Endodermal cell (in vitro differentiated cells): ENCODE measurements around the gene CHCHD3. TPM values are rescaled to one million over a fixed set of nuclear protein-coding genes. Genes with fewer than 3 reads are reported as not detected.

Experiments used
- DNase-seq: peaks from one replicate; pipeline ENCODE4 v3.0.0-alpha.2; 2017
- H3K27ac ChIP-seq: 2 replicates; pipeline ENCODE4 v1.5.1; 2013; ENCODE audit warnings: mild to moderate bottlenecking, low read depth, low read length, moderate library complexity
- H3K27me3 ChIP-seq: 2 replicates; pipeline ENCODE4 v1.6.1; 2013; ENCODE audit warnings: mild to moderate bottlenecking, low read length, moderate library complexity; ENCODE audit not compliant: insufficient read depth, control insufficient read depth, poor library complexity, severe bottlenecking
- H3K36me3 ChIP-seq: 2 replicates; pipeline ENCODE4 v1.7.0; 2013; ENCODE audit warnings: mild to moderate bottlenecking, low read length, moderate library complexity; ENCODE audit not compliant: control insufficient read depth, insufficient read depth
- H3K4me1 ChIP-seq: one replicate; pipeline ENCODE4 v1.7.0; 2013; ENCODE audit warnings: low read length; ENCODE audit not compliant: control insufficient read depth, insufficient read depth
- H3K4me3 ChIP-seq: 2 replicates; pipeline ENCODE4 v1.5.1; 2013; ENCODE audit warnings: mild to moderate bottlenecking, low read length, moderate library complexity
- H3K9ac ChIP-seq: 2 replicates; pipeline ENCODE4 v1.6.1; 2013; ENCODE audit warnings: mild to moderate bottlenecking, low read length, moderate library complexity; ENCODE audit not compliant: poor library complexity, severe bottlenecking; ENCODE audit errors: extremely low read depth
- H3K9me3 ChIP-seq: 2 replicates; pipeline ENCODE4 v1.6.1; 2013; ENCODE audit warnings: mild to moderate bottlenecking, low read length, moderate library complexity; ENCODE audit not compliant: control insufficient read depth
- H3K27ac Mint-ChIP-seq: 2 replicates; pipeline ENCODE4 v1.8.0; 2020; ENCODE audit warnings: mixed read lengths
- H3K27me3 Mint-ChIP-seq: 2 replicates; pipeline ENCODE4 v1.8.0; 2021; ENCODE audit warnings: mild to moderate bottlenecking, mixed read lengths; ENCODE audit not compliant: insufficient read depth
- H3K36me3 Mint-ChIP-seq: 2 replicates; pipeline ENCODE4 v1.8.0; 2020; ENCODE audit warnings: low read depth, mixed read lengths
- H3K4me1 Mint-ChIP-seq: 2 replicates; pipeline ENCODE4 v1.8.0; 2020; ENCODE audit warnings: mixed read lengths
- H3K4me3 Mint-ChIP-seq: 2 replicates; pipeline ENCODE4 v1.8.0; 2020; ENCODE audit warnings: mild to moderate bottlenecking, moderate library complexity, mixed read lengths
- H3K9me3 Mint-ChIP-seq: 2 replicates; pipeline ENCODE4 v1.8.0; 2020; ENCODE audit warnings: mild to moderate bottlenecking, mixed read lengths
- WGBS, 2 experiments: methylation state at CpG; one replicate each; pipeline versions ENCODE4 v1.1.5 to v1.1.7; 2013; ENCODE audit warnings: missing lambda C conversion rate in 2 of 2, mixed read lengths in 1 of 2; ENCODE audit not compliant: insufficient coverage in 1 of 2, insufficient read length in 1 of 2; 5-methylcytosine and 5-hydroxymethylcytosine counted together
- total RNA-seq, 2 donors: library from RNA; stranded (reverse); fragmentation: NEBNext Ultra II Directional in 1 of 2; extraction: Animal tissue kit (Norgen Biotek cat#: 25700) in 1 of 2; gene quantifications; 2 replicates in 1 of 2; 3 replicates in 1 of 2; pipeline ENCODE4 v1.2.1, GENCODE V29; 2021
- TF ChIP-seq, protein P1 (sequence below): fragments of 200-600 bp; sonication (generic); conservative IDR thresholded peaks from 2 replicates; pipeline ENCODE4 v1.5.0; 2021; ENCODE audit warnings: antibody characterized with exemption, mild to moderate bottlenecking

Gene CHCHD3
- total RNA-seq, 2 donors from 2014 or later, result 70.4 to 75.2 TPM

DNA sequence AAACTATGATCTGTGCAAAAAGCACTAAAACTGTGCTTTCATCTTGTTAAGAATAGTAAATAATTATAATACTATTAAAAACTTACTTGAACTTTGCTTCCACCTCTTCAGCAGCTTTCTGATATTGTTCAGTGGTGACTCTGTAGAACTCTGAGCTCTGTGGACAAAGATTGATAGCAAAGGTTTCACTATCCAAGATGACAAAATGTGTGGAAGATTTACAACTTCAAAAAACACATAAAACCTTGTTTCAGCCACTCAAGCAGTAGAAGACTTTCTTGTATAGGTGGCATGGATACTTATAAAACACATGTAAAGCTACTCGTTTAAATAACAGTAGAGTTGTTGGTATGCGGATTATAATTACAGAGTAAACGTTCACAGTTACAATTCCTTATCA, 243.6 kb downstream of the CHCHD3 start:
- Mint-ChIP-seq H3K36me3 (peaks cover 27% of the 10 kb centered on the region), H3K4me1 (peaks cover 13% of the 10 kb centered on the region), H3K27ac (no peak overlapping the region), H3K4me3 (no peak overlapping the region), H3K9me3 (peaks cover 4% of the 10 kb centered on the region), H3K27me3 (no peaks in the 10 kb centered on the region)
- Histone ChIP-seq H3K4me3 (no peak overlapping the region), H3K4me1 (peaks cover 6% of the 10 kb centered on the region), H3K27ac (no peak overlapping the region), H3K27me3 (no peaks in the 10 kb centered on the region), H3K9ac (no peak overlapping the region), H3K9me3 (no peaks in the 10 kb centered on the region), H3K36me3 (peaks cover 4% of the 10 kb centered on the region)
- no peak for DNase-seq
- TF ChIP-seq, protein P1, sequence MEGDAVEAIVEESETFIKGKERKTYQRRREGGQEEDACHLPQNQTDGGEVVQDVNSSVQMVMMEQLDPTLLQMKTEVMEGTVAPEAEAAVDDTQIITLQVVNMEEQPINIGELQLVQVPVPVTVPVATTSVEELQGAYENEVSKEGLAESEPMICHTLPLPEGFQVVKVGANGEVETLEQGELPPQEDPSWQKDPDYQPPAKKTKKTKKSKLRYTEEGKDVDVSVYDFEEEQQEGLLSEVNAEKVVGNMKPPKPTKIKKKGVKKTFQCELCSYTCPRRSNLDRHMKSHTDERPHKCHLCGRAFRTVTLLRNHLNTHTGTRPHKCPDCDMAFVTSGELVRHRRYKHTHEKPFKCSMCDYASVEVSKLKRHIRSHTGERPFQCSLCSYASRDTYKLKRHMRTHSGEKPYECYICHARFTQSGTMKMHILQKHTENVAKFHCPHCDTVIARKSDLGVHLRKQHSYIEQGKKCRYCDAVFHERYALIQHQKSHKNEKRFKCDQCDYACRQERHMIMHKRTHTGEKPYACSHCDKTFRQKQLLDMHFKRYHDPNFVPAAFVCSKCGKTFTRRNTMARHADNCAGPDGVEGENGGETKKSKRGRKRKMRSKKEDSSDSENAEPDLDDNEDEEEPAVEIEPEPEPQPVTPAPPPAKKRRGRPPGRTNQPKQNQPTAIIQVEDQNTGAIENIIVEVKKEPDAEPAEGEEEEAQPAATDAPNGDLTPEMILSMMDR, result no peak
- WGBS, 2 experiments, result 84 to 100% methylated on average over 1 to 3 of the region's 3 CpGs

DNA sequence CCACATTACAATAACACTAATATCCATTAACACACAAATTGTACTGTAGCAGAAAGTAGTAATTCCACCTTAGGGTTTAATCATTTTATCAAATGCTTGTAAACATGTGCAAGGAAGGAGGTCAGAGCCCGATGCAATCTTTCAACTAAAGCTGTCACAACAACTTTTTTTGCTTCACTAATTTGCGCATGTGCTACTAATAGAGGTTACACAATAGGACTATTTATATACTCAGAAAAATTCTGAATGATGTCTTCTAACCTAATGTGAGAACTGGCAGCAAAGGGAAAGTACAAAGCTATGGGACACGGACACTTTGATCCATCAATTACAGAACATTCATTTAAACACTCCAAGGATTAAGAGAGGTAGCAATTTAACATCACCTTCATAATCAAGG, 244.4 kb downstream of the CHCHD3 start:
- Histone ChIP-seq H3K9me3 (no peaks in the 10 kb centered on the region), H3K9ac (no peak overlapping the region), H3K27me3 (no peaks in the 10 kb centered on the region), H3K27ac (no peak overlapping the region), H3K4me3 (no peak overlapping the region), H3K36me3 (peaks cover 4% of the 10 kb centered on the region), H3K4me1 (peaks cover 6% of the 10 kb centered on the region)
- TF ChIP-seq, protein P1, result no peak
- Mint-ChIP-seq H3K36me3 (peaks cover 27% of the 10 kb centered on the region), H3K9me3 (peaks cover 4% of the 10 kb centered on the region), H3K4me1 (peaks cover 13% of the 10 kb centered on the region), H3K4me3 (no peak overlapping the region), H3K27me3 (no peaks in the 10 kb centered on the region), H3K27ac (no peak overlapping the region)
- DNase-seq, result no peak
- 87% methylated on average over 3 of the region's 3 CpGs; no CpG with 5 or more reads in 1 of the 2 experiments for WGBS, 2 experiments

DNA sequence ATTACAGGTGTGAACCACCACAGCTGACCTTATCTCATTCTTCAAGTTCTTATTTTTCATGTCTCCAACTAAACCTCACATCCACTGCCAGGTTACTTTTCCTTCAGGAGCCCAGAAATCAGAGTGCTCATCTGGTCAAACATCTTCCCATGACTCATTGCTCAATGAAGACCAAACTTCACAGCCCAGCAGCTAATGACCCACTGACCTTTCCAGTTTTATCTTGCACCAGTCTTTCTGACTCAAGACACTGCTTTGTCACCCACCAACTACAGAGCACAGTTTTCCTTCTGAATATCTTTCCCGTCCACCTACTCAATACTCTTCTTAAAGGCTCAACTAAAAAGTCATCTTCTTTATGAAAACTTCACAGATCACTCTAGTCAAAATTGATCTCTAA, 245.1 kb downstream of the CHCHD3 start:
- Histone ChIP-seq H3K9me3 (no peaks in the 10 kb centered on the region), H3K4me1 (peaks cover 6% of the 10 kb centered on the region), H3K36me3 (peaks cover 4% of the 10 kb centered on the region), H3K27me3 (no peaks in the 10 kb centered on the region), H3K27ac (no peak overlapping the region), H3K9ac (no peak overlapping the region), H3K4me3 (no peak overlapping the region)
- 91% methylated on average over 1 of the region's 1 CpG; no CpG with 5 or more reads in 1 of the 2 experiments for WGBS, 2 experiments
- H3K4me3 Mint-ChIP-seq, result no peak overlapping the region
- no peak for DNase-seq
- H3K4me1 Mint-ChIP-seq, result peaks cover 13% of the 10 kb centered on the region
- H3K9me3 Mint-ChIP-seq, result peaks cover 4% of the 10 kb centered on the region
- H3K27ac Mint-ChIP-seq, result no peak overlapping the region
- no peaks in the 10 kb centered on the region for H3K27me3 Mint-ChIP-seq
- peaks cover 27% of the 10 kb centered on the region for H3K36me3 Mint-ChIP-seq
- TF ChIP-seq, protein P1, result no peak
